Chondrocyte (in vitro differentiated cells): Measurements from ENCODE around the gene PALLD. TPM values are rescaled to one million over a fixed set of nuclear protein-coding genes. Genes with fewer than 3 reads are reported as not detected.

ENCODE experiments used
- DNase-seq: peaks from one replicate; pipeline ENCODE4 v3.0.0; 2021; ENCODE audit warnings: mixed read lengths, low spot score
- H3K27ac Mint-ChIP-seq: one replicate; pipeline ENCODE4 v1.8.0; 2021; ENCODE audit warnings: mild to moderate bottlenecking, moderate library complexity, mixed read lengths; ENCODE audit not compliant: unreplicated experiment
- H3K27me3 Mint-ChIP-seq: 2 replicates; pipeline ENCODE4 v1.8.0; 2021; ENCODE audit warnings: low read depth, mixed read lengths
- H3K36me3 Mint-ChIP-seq: 2 replicates; pipeline ENCODE4 v1.8.0; 2021; ENCODE audit warnings: low read depth, mixed read lengths
- H3K4me1 Mint-ChIP-seq: 2 replicates; pipeline ENCODE4 v1.8.0; 2021; ENCODE audit warnings: low read depth, mild to moderate bottlenecking, mixed read lengths
- H3K4me3 Mint-ChIP-seq: one replicate; pipeline ENCODE4 v1.8.0; 2021; ENCODE audit warnings: mild to moderate bottlenecking, moderate library complexity, mixed read lengths; ENCODE audit not compliant: unreplicated experiment
- H3K9me3 Mint-ChIP-seq: 2 replicates; pipeline ENCODE4 v1.8.0; 2021; ENCODE audit warnings: low read depth, mixed read lengths
- CTCF ChIP-seq: fragments of 200-600 bp; sonication (generic); IDR thresholded peaks from 2 replicates; pipeline ENCODE4 v1.5.0; 2021; ENCODE audit warnings: antibody characterized with exemption, mild to moderate bottlenecking, moderate library complexity
- total RNA-seq: library from RNA; stranded (reverse); gene quantifications from 3 replicates; pipeline ENCODE4 v1.2.1, GENCODE V29; 2021

PALLD gene
- total RNA-seq, 1 donor from 2014 or later, result 900 TPM

GRCh38 chr4:168787801-168788595 lies 291.1 kb downstream of the PALLD start:
- Mint-ChIP-seq H3K9me3 (no peaks in the 10 kb centered on the region), H3K4me1 (peaks cover 87% of the 10 kb centered on the region), H3K4me3 (no peak overlapping the region), H3K27ac (peak overlapping the region; percentile 86), H3K36me3 (peaks cover 12% of the 10 kb centered on the region), H3K27me3 (no peaks in the 10 kb centered on the region)
- TF ChIP-seq CTCF, result no peak
- DNase-seq, result no peak

- no peaks in the 10 kb centered on the region for H3K27me3 Mint-ChIP-seq
- no peaks in the 10 kb centered on the region for H3K9me3 Mint-ChIP-seq
- H3K4me1 Mint-ChIP-seq, result peaks cover 84% of the 10 kb centered on the region
- peak overlapping the region; percentile 95 for H3K27ac Mint-ChIP-seq
- peaks cover 15% of the 10 kb centered on the region for H3K36me3 Mint-ChIP-seq
- H3K4me3 Mint-ChIP-seq, result no peak overlapping the region
- DNase-seq, result no peak
- TF ChIP-seq CTCF, result no peak
Observed at GRCh38 chr4:168790898-168791297, 294.0 kb downstream of the PALLD start.

GRCh38 chr4:168791376-168791775 lies 294.5 kb downstream of the PALLD start:
- Mint-ChIP-seq H3K27ac (peak overlapping the region; percentile 95), H3K36me3 (peaks cover 15% of the 10 kb centered on the region), H3K9me3 (no peaks in the 10 kb centered on the region), H3K27me3 (no peaks in the 10 kb centered on the region), H3K4me1 (peaks cover 85% of the 10 kb centered on the region), H3K4me3 (no peak overlapping the region)
- TF ChIP-seq CTCF, result no peak
- DNase-seq, result no peak

- Mint-ChIP-seq H3K27me3 (no peaks in the 10 kb centered on the region), H3K27ac (peak overlapping the region; percentile 60), H3K36me3 (peaks cover 16% of the 10 kb centered on the region), H3K4me1 (peaks cover 84% of the 10 kb centered on the region), H3K9me3 (no peaks in the 10 kb centered on the region), H3K4me3 (no peak overlapping the region)
- no peak for DNase-seq
- no peak for TF ChIP-seq CTCF
Observed at GRCh38 chr4:168793542-168793941, 296.7 kb downstream of the PALLD start.

GRCh38 chr4:168794092-168794707 lies 297.3 kb downstream of the PALLD start:
- Mint-ChIP-seq H3K9me3 (no peaks in the 10 kb centered on the region), H3K27me3 (no peaks in the 10 kb centered on the region), H3K4me3 (no peak overlapping the region), H3K36me3 (peaks cover 16% of the 10 kb centered on the region), H3K27ac (peak overlapping the region; percentile 80), H3K4me1 (peaks cover 85% of the 10 kb centered on the region)
- no peak for TF ChIP-seq CTCF
- DNase-seq, result no peak
